Measurements from ENCODE around the gene CTSH.
"Not testable (repeated sequence)": the region's sequence is repeated elsewhere in the genome, so short reads cannot be mapped to it uniquely, and the experiment has no call there.

Gene CTSH

GRCh38 chr15:78880813-78881212 lies 64.0 kb downstream of the CTSH start:
- DNase-seq (ENCODE audit: low read depth), result no peak

DNA sequence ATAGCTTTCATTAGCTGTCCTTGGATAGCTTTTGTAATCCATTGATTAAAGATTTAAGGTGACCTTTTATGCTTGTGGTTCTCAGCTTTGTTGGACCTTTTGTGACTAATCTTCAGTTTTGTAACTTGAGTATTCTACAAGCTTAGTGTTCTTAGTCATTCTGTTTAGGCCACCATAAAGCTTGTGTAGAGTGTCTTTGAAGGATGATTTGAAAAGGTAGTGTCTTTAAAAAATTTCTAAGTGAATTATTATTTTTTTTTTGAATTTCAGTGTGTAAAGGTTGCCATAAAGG lies 64.7 kb downstream of the CTSH start:
- peak; percentile 73 for DNase-seq (ENCODE audit: low read depth)

DNA sequence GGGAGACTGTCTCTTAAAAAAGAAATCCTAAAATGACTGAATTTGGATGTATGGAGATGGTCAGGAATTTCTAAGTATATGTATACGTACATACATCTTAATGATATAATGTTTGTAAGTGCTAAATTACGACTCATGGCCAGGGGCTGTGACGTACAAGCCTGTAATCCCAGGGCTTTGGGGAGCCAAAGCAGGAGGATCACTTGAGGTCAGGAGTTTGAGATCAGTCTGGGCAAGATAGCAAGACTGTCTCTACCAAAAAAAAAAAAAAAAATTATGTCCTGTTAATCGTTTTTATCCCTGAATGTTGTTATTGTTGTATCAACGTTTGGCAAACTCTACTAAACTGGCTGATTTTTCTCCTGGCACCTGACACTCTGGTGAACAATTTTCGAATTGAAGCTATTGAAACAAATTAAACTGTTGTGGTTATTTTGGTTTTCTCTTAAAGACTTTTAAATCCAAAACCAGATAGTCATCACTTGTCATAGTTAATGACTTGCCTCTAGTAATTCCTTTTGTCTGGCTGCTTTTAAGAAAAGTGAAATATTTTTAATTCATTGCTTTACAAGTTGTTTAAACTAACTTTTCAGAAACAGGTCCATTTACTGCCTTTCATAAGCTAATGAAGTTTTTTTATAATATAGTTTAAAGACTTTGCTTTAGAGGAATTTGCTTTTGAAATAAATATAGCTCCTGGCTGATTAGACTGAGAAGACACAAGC lies 65.2 kb downstream of the CTSH start:
- DNase-seq (ENCODE audit: low read depth), result peak; percentile 43

GRCh38 chr15:78878356-78878755 lies 66.5 kb downstream of the CTSH start:
- DNase-seq (ENCODE audit: low read depth), result peak; percentile 64

- not testable (repeated sequence) for DNase-seq (ENCODE audit: low read depth)
Measured at GRCh38 chr15:78876954-78877353, 67.9 kb downstream of the CTSH start.

- no peak for DNase-seq (ENCODE audit: low read depth)
Measured at GRCh38 chr15:78875107-78875914, 69.5 kb downstream of the CTSH start.

- DNase-seq (ENCODE audit: low read depth), result peak; percentile 50
Measured at GRCh38 chr15:78873793-78874765, 70.8 kb downstream of the CTSH start.

DNA sequence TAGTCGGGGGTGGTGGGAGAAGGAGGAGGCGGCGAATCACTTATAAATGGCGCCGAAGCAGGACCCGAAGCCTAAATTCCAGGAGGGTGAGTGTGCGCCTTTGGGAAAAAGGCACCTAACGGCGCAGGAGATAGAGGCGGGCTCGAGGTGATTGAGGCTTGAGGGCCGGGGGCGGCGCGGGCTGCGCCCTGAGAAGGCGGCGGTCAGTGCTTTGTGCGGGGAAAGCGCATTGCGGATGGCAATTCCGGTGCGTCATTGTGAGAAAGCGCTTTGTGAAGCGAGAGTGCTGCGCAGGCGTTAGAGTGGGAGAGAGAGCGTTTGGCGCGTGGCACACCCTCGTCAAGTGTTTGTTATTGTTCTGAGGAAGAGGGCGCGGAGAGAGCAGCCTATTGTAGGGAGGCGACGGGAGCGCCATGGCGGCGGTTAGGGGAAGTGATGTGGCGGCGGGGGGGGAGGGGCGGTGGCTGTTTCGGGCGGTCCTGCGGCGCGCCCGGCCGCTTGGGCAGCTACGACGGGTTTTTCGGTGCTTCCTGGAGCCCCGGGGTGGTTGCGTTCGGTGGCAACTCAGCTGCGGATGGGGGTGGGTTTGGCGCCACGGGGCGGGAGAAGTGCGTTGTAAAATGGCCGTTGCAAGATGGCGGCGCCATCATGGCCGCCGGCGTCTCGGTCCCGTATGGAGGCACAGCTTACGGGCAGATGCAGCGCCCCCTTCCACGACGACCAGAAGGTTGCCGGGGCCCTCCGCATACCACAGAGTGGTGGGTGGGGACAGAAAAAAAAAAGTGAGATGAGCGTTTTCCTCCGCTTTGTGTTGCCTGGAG lies 71.7 kb downstream of the CTSH start:
- peak; percentile 94 for DNase-seq (ENCODE audit: low read depth)

DNA sequence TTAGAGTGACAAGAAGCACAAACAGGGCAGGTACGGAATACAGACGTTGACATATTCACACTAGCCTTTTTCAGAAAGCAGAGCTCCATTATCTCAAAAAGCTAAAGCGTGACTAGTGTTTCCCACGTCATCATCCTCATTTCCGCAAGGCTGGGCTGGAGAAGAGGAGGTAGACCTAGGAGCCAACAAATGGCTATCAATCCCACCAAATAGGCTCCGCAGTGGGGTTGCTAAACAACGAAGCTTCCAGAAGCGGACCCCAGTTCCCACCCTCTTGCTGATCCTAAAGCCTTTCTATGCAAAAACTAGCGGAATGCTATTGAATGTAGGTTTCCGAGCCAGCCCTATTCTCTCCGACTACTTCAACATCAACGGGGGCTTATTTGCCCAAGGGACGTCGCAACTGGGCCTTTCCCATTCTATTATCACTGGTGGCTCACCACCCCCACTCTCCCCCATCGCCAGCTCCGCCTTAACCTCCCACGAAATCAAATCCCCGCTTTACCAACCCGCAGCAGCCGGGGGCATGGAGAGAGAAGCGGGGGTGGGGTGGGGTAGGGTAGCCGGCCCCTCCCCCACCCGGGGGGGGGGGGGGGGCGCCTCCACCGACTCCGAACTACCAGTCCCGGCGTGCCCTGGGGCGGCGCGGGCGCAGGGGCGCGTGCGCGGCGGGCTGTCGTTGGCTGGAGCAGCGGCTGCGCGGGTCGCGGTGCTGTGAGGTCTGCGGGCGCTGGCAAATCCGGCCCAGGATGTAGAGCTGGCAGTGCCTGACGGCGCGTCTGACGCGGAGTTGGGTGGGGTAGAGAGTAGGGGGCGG lies 72.5 kb downstream of the CTSH start, which contains the start of gene MORF4L1:
MORF4L1 (plus strand) TSS at position 736 of the 817 bp plus-strand sequence. CDS start 128 bp downstream, outside the sequence.
- peak; percentile 92 for DNase-seq (ENCODE audit: low read depth)

DNA sequence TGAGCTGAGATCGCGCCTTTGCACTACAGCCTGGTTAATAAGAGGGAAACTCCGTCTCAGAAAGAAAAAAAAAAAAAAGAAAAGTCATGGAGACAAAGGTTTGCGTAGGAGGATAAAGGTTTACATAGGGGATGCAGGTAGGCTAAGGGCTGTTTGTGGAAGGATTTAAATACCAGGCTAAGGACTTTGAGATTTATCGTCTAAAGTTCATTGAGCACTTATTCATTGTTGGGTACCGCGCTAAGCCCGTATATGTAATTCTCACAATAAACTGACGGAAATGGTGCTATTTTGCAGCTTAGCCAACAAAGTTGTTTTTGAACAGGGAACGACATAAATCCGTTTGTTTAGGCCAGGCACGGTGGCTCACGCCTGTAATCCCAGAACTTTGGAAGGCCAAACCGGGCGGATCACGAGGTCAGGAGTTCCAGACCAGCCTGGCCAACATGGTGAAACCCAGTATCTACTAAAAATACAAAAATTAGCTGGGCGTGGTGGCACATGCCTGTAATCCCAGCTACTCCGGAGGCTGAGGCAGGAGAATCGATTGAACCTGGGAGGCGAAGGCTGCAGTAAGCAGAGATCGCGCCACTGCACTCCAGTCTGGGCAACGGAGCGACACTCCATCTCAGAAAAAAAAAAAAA lies 73.2 kb downstream of the CTSH start:
- not testable (repeated sequence) for DNase-seq (ENCODE audit: low read depth)

Measured in ELR (cell line).